Loucy (cell line): ENCODE data around the gene ZBTB20.

ENCODE experiments used
- H2AFZ ChIP-seq: fragments of 200-600 bp; sonication (generic); 2 replicates; pipeline ENCODE4 v1.6.0; 2016; ENCODE audit warnings: antibody characterized with exemption, mild to moderate bottlenecking, low read length, moderate library complexity
- H3F3A ChIP-seq: fragments of 200-600 bp; 2 replicates; pipeline ENCODE4 v1.6.0; 2016; ENCODE audit warnings: antibody characterized with exemption, low read depth, mild to moderate bottlenecking
- H3K27me3 ChIP-seq: fragments of 200-600 bp; sonication (generic); 2 replicates; pipeline ENCODE4 v1.6.1; 2014; ENCODE audit warnings: low read length, mild to moderate bottlenecking; ENCODE audit not compliant: insufficient read depth, poor library complexity, severe bottlenecking
- H3K36me3 ChIP-seq: fragments of 200-600 bp; sonication (generic); 2 replicates; pipeline ENCODE4 v1.6.1; 2016; ENCODE audit warnings: low read length; ENCODE audit not compliant: insufficient read depth
- H3K4me1 ChIP-seq: fragments of 200-600 bp; sonication (generic); 2 replicates; pipeline ENCODE4 v1.5.1; 2014; ENCODE audit warnings: low read length, mild to moderate bottlenecking; ENCODE audit not compliant: insufficient read depth, poor library complexity, severe bottlenecking
- H3K4me2 ChIP-seq: fragments of 200-600 bp; sonication (generic); 2 replicates; pipeline ENCODE4 v1.6.0; 2014; ENCODE audit warnings: antibody characterized with exemption, low read length, low read depth, mild to moderate bottlenecking; ENCODE audit not compliant: poor library complexity, severe bottlenecking
- H3K4me3 ChIP-seq: fragments of 200-600 bp; sonication (generic); 2 replicates; pipeline ENCODE4 v1.5.1; 2014; ENCODE audit warnings: low read length, mild to moderate bottlenecking, mixed read lengths; ENCODE audit not compliant: poor library complexity, severe bottlenecking
- H3K79me2 ChIP-seq: fragments of 200-600 bp; sonication (generic); 2 replicates; pipeline ENCODE4 v1.6.1; 2014; ENCODE audit warnings: low read length; ENCODE audit not compliant: insufficient read depth
- H3K9ac ChIP-seq: fragments of 200-600 bp; sonication (generic); 2 replicates; pipeline ENCODE4 v1.6.0; 2014; ENCODE audit warnings: mild to moderate bottlenecking, low read depth, low read length, moderate library complexity; ENCODE audit not compliant: poor library complexity, severe bottlenecking
- H3K9me2 ChIP-seq: fragments of 200-600 bp; sonication (generic); replicated peaks from 2 replicates; pipeline ENCODE4 v1.6.1; 2016; ENCODE audit warnings: low read depth, low read length, mixed read lengths
- H3K9me3 ChIP-seq: fragments of 200-600 bp; sonication (generic); 2 replicates; pipeline ENCODE4 v1.6.1; 2014; ENCODE audit warnings: mild to moderate bottlenecking, antibody characterized with exemption, low read length, low read depth; ENCODE audit not compliant: insufficient read depth
- H4K20me1 ChIP-seq: fragments of 200-600 bp; sonication (generic); 2 replicates; pipeline ENCODE4 v1.6.0; 2014; ENCODE audit warnings: antibody characterized with exemption, low read length, mild to moderate bottlenecking; ENCODE audit not compliant: insufficient read depth, poor library complexity, severe bottlenecking
- CTCF ChIP-seq: fragments of 200-600 bp; sonication (generic); conservative IDR thresholded peaks from 2 replicates; pipeline ENCODE4 v1.5.1; 2014; ENCODE audit warnings: mild to moderate bottlenecking, antibody characterized with exemption, low read length
- EZH2phosphoT487 ChIP-seq: fragments of 200-600 bp; IDR thresholded peaks from 2 replicates; pipeline ENCODE4 v1.6.1; 2018; ENCODE audit warnings: antibody characterized with exemption, mild to moderate bottlenecking, moderate library complexity, borderline replicate concordance

ZBTB20 gene

GRCh38 chr3:114508208-114508607 is 638.9 kb downstream of the ZBTB20 start:
- Histone ChIP-seq H3K9me2 (no peaks in the 10 kb centered on the region), H3K27me3 (no peaks in the 10 kb centered on the region), H3K4me1 (peaks cover 4% of the 10 kb centered on the region), H3K4me2 (no peak overlapping the region), H3K4me3 (no peak overlapping the region), H3K9ac (no peak overlapping the region), H3F3A (no peaks in the 10 kb centered on the region), H3K36me3 (no peaks in the 10 kb centered on the region), H4K20me1 (no peaks in the 10 kb centered on the region), H2AFZ (no peak overlapping the region), H3K79me2 (no peaks in the 10 kb centered on the region), H3K9me3 (no peaks in the 10 kb centered on the region)
- no peak for TF ChIP-seq CTCF
- no peak for TF ChIP-seq EZH2phosphoT487

GRCh38 chr3:114506591-114507300 is 640.3 kb downstream of the ZBTB20 start:
- H2AFZ ChIP-seq = no peak overlapping the region
- no peak overlapping the region for H3K4me3 ChIP-seq
- no peak for TF ChIP-seq CTCF
- TF ChIP-seq EZH2phosphoT487 = no peak
- no peaks in the 10 kb centered on the region for H3F3A ChIP-seq
- no peaks in the 10 kb centered on the region for H3K9me3 ChIP-seq
- H3K9me2 ChIP-seq = no peaks in the 10 kb centered on the region
- peaks cover 4% of the 10 kb centered on the region for H3K4me1 ChIP-seq
- no peaks in the 10 kb centered on the region for H3K27me3 ChIP-seq
- no peaks in the 10 kb centered on the region for H3K79me2 ChIP-seq
- H3K4me2 ChIP-seq = no peak overlapping the region
- no peaks in the 10 kb centered on the region for H3K36me3 ChIP-seq
- no peak overlapping the region for H3K9ac ChIP-seq
- H4K20me1 ChIP-seq = no peaks in the 10 kb centered on the region

- no peak overlapping the region for H2AFZ ChIP-seq
- H3K4me1 ChIP-seq = peaks cover 3% of the 10 kb centered on the region
- no peak overlapping the region for H3K9ac ChIP-seq
- H3K36me3 ChIP-seq = no peaks in the 10 kb centered on the region
- H3K9me2 ChIP-seq = no peaks in the 10 kb centered on the region
- H3K4me2 ChIP-seq = no peak overlapping the region
- peaks cover 9% of the 10 kb centered on the region for H4K20me1 ChIP-seq
- TF ChIP-seq EZH2phosphoT487 (no peak), CTCF (no peak)
- no peaks in the 10 kb centered on the region for H3K9me3 ChIP-seq
- no peaks in the 10 kb centered on the region for H3F3A ChIP-seq
- no peaks in the 10 kb centered on the region for H3K27me3 ChIP-seq
- no peak overlapping the region for H3K4me3 ChIP-seq
- no peaks in the 10 kb centered on the region for H3K79me2 ChIP-seq
Measured at GRCh38 chr3:114504941-114505628, 642.0 kb downstream of the ZBTB20 start.
